Testis (tissue), 5 donors: ENCODE data around the gene CAMK2B. TPM values are rescaled to one million over a fixed set of nuclear protein-coding genes. Genes with fewer than 3 reads are reported as not detected.
A peak's percentile ranks its signal among the peaks of the same experiment; 100 is the strongest.

Experiments used
- DNase-seq: peaks from one replicate; pipeline ENCODE4 v3.0.0-alpha.2; 2019
- H3K27ac ChIP-seq, 2 donors: fragments of 200-600 bp; sonication (generic); one replicate each; pipeline ENCODE4 v1.5.1; 2019
- H3K27me3 ChIP-seq: fragments of 200-600 bp; sonication (generic); one replicate; pipeline ENCODE4 v1.5.1; 2019
- H3K36me3 ChIP-seq: fragments of 200-600 bp; sonication (generic); one replicate; pipeline ENCODE4 v1.5.1; 2017; ENCODE audit warnings: low read depth; ENCODE audit errors: missing control alignments
- H3K4me1 ChIP-seq: fragments of 200-600 bp; sonication (generic); one replicate; pipeline ENCODE4 v1.5.1; 2019
- H3K4me3 ChIP-seq, 2 donors: fragments of 200-600 bp; sonication (generic); one replicate each; pipeline ENCODE4 v1.5.1; 2017 to 2019
- H3K9me3 ChIP-seq: fragments of 200-600 bp; sonication (generic); one replicate; pipeline ENCODE4 v1.5.1; 2017
- POLR2A ChIP-seq: fragments of 450-650 bp; IDR thresholded peaks from one replicate; pipeline ENCODE4 v1.6.1; 2017; ENCODE audit warnings: antibody characterized with exemption, mild to moderate bottlenecking, moderate library complexity
- WGBS, 2 donors: methylation state at CpG; one replicate each; pipeline ENCODE4 v1.1.5; 2018; 5-methylcytosine and 5-hydroxymethylcytosine counted together
- intact Hi-C: fragments of 100-400 bp; cut with DNase I; formaldehyde crosslinking; loops from one replicate; pipeline ENCODE4 v1.15.1; 2023; ENCODE audit warnings: low total_unique reads
- long read RNA-seq, 2 donors: transcript quantifications; one replicate each; lab custom pipeline, GENCODE V29; 2026
- polyA plus RNA-seq: library from polyadenylated mRNA; stranded (reverse); fragments of 350-450 nt; fragmentation: Illumina TruSeq; extraction: RNeasy Lipid Tissue Mini Kit (QIAGEN cat#74804); gene quantifications from one replicate; pipeline ENCODE4 v1.2.3, GENCODE V29; 2014; ENCODE audit warnings: low read depth, low replicate concordance; ENCODE audit not compliant: insufficient read depth
- total RNA-seq, 2 donors: library from RNA; depleted of rRNA; stranded (reverse); fragments of >200 nt; gene quantifications; one replicate each; pipeline ENCODE4 v1.2.3, GENCODE V29; 2016
- TF ChIP-seq, protein P1 (sequence below), 3 experiments: fragments of 450-650 bp in 2 of 3; fragments of 200-600 bp in 1 of 3; sonication (generic) in 1 of 3; IDR thresholded peaks; one replicate each; pipeline ENCODE4 v1.5.1; 2016 to 2019; ENCODE audit warnings: antibody characterized with exemption in 3 of 3, mild to moderate bottlenecking in 2 of 3, moderate library complexity in 1 of 3

The CAMK2B gene
- 10 to 100 TPM; 12.1 to 12.5 TPM for total RNA-seq
- 4.0 TPM for polyA plus RNA-seq
- long read RNA-seq, donor 1, partial matches to known transcripts, result 0 of 1 reads
- long read RNA-seq, donor 1, other reads (novel, unspliced or antisense), result 0 of 1 reads
- long read RNA-seq, donor 2, result 0 reads

DNA sequence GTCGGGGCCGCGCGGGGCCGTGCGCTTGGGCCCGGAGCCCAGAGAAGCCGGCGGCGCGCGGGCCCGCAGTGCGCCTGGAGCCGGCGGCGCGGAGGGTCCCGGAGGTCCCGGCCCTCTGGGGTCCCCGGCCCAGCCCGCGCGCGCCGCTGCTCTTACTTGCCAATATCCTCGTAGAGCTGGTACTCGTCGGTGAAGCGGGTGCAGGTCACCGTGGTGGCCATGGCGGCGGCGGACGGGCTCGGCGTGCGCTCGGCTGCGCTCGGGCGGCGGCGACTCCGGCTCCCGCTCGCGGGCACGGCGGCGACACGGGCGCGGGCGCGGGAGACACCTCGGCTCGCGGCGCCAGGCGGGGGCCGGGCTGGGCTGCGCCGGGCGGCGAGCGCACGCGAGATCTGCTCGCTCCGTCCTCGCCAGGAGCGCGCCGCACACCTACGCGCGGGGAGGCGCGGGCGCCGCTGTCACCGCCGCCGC, at the start of gene CAMK2B:
CAMK2B (minus strand) TSS at position 394 of the 471 bp plus-strand sequence; CDS start at position 221, 173 bp downstream.
- no peak within 1 kb of the TSS for H3K27ac ChIP-seq
- H3K9me3 ChIP-seq, result no peaks in the 10 kb centered on the region
- no peaks in the 10 kb centered on the region for H3K36me3 ChIP-seq
- 2% methylated on average over 12 of the region's 85 CpGs; no CpG with 5 or more reads in 1 of the 2 donors for WGBS, 2 donors
- no peak for DNase-seq
- H3K4me3 ChIP-seq, result peak within 1 kb of the TSS in 1 of 2 donors; percentile 29
- intact Hi-C loops, result no loop called here
- H3K27me3 ChIP-seq, result no peaks in the 10 kb centered on the region
- H3K4me1 ChIP-seq, result no peaks in the 10 kb centered on the region
- no peak for TF ChIP-seq POLR2A
- TF ChIP-seq, protein P1, sequence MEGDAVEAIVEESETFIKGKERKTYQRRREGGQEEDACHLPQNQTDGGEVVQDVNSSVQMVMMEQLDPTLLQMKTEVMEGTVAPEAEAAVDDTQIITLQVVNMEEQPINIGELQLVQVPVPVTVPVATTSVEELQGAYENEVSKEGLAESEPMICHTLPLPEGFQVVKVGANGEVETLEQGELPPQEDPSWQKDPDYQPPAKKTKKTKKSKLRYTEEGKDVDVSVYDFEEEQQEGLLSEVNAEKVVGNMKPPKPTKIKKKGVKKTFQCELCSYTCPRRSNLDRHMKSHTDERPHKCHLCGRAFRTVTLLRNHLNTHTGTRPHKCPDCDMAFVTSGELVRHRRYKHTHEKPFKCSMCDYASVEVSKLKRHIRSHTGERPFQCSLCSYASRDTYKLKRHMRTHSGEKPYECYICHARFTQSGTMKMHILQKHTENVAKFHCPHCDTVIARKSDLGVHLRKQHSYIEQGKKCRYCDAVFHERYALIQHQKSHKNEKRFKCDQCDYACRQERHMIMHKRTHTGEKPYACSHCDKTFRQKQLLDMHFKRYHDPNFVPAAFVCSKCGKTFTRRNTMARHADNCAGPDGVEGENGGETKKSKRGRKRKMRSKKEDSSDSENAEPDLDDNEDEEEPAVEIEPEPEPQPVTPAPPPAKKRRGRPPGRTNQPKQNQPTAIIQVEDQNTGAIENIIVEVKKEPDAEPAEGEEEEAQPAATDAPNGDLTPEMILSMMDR (IDR thresholded peaks at IDR 0.05), result no peak

DNA sequence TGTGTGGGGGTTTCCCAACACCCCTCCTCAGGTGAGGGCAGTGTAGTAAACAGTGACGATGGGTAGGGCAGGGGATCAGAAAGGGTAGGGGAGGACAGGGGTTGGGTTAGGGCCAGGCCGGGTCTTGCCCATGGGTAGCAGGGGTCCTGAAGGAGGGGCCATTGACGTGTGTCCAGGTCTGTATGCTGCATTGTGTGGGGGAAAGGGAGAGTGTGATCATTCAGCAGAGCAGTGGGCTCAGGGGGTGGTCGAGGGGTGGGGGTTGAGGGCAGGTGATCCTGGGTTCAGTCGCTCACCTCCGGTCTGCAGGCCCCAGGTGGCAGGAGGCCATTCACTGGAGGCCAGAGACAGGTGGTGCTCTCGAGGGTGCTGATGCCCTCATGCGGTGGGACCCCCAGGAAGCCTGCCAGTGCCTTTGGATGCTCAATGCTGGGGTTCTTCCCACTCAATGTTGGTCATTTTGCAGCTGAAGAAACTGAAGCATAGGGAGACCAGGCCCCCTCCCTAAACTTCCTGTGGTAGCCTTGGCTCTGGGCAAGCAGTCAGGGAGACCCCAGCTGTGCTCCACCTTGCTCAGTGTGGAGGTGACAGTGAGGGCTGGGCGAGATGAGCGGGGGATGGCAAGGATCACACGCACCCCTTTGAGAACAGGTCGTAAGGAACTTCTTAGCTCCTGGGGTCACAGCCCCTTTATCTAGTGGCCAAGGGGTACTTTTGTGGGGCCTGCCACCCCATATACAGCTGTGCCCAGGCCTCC, 48.8 kb upstream of the CAMK2B start:
- no peak overlapping the region for H3K27ac ChIP-seq
- TF ChIP-seq, protein P1 (IDR thresholded peaks at IDR 0.05), result no peak
- no peak for TF ChIP-seq POLR2A
- no peak for DNase-seq
- intact Hi-C loops, result no loop called here
- H3K4me3 ChIP-seq, result no peak overlapping the region
- H3K4me1 ChIP-seq, result no peaks in the 10 kb centered on the region
- H3K9me3 ChIP-seq, result no peaks in the 10 kb centered on the region
- no peaks in the 10 kb centered on the region for H3K27me3 ChIP-seq
- 76 to 88% methylated on average over 9 to 12 of the region's 12 CpGs for WGBS, 2 donors
- no peaks in the 10 kb centered on the region for H3K36me3 ChIP-seq

DNA sequence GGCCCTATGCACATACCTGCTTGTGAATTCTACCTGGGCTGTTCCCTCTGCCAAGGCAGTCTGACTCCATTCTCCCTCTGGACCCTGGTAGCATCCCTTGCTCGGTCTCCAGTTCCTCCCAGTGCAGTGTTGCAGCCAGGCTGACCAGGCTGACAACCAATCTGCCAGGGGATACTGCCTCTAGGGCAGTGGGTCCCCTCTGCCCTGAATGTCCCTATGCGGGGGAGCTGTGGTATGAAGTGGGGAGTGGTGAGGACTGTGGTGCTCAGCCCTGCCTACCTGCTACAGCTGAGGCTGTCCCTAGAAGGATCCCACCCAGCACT, 48.0 kb upstream of the CAMK2B start:
- Histone ChIP-seq H3K9me3 (no peaks in the 10 kb centered on the region), H3K27me3 (no peaks in the 10 kb centered on the region), H3K27ac (no peak overlapping the region), H3K4me1 (no peaks in the 10 kb centered on the region), H3K4me3 (no peak overlapping the region), H3K36me3 (no peaks in the 10 kb centered on the region)
- DNase-seq, result no peak
- TF ChIP-seq POLR2A, result no peak
- TF ChIP-seq, protein P1 (IDR thresholded peaks at IDR 0.05), result no peak
- intact Hi-C loops, result no loop called here
- WGBS, 2 donors, result 73 to 85% methylated on average over 2 of the region's 2 CpGs

DNA sequence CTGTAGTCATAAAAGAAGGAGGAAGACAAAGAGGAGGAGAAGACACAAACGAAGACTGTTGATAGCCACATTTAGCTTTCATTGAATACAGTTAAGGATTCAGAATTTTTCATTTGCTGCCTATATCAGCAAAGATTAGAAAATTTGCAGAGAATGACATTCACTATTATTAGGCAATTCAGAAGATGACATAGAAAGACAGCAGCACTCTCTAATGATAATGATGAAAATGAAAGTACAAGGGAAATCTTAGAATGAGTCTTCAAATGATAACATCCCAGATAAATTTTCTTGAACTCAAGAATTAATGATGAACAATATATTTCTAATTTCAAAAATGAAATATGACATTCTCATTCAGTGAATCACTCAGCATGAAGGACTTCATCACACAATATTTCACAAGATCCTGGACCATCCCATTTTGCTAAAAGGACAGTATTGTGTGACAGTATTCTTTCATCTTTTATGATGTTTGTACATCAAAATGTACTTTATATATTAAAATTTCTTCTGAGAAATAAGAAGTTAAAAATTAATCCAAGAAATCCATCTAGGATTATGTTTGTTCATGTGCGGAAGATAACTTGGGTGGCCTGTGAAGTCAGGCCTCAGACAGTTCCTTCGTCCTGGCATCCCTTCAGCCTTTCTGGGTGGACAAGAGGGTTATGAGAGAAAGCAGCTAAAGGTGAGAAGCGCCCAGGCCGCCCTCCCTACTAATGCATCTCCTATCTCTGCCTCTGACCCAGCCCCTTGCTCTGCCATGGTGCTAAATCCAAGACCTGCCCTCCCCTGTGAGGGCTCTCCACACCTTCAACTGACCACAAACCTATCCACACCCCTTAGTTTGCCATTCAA, 47.4 kb upstream of the CAMK2B start:
- no peak for DNase-seq
- intact Hi-C loops, result no loop called here
- H3K27ac ChIP-seq, result no peak overlapping the region
- TF ChIP-seq, protein P1 (IDR thresholded peaks at IDR 0.05), result no peak
- TF ChIP-seq POLR2A, result no peak
- WGBS, 2 donors, result 75 to 84% methylated on average over 5 of the region's 5 CpGs
- no peaks in the 10 kb centered on the region for H3K9me3 ChIP-seq
- no peaks in the 10 kb centered on the region for H3K4me1 ChIP-seq
- H3K4me3 ChIP-seq, result no peak overlapping the region
- no peaks in the 10 kb centered on the region for H3K27me3 ChIP-seq
- H3K36me3 ChIP-seq, result no peaks in the 10 kb centered on the region
